Epithelial cell of esophagus (primary cell): ENCODE results near the gene RPL26.

Source experiments
- DNase-seq: peaks from one replicate; pipeline ENCODE4 v3.0.0; 2010; ENCODE audit warnings: low read depth
- H3K4me3 ChIP-seq: 2 replicates; pipeline ENCODE4 v1.5.1; 2011; ENCODE audit warnings: mild to moderate bottlenecking, low read length, control low read depth
- CTCF ChIP-seq: IDR thresholded peaks from 2 replicates; pipeline ENCODE4 v1.5.1; 2011; ENCODE audit warnings: low read depth, mild to moderate bottlenecking, low read length, control low read depth, inconsistent platforms; ENCODE audit not compliant: insufficient read depth; ENCODE audit errors: missing control alignments

The RPL26 gene

GRCh38 chr17:8332128-8332527 lies 50.9 kb downstream of the RPL26 start:
- H3K4me3 ChIP-seq = no peak overlapping the region
- no peak for DNase-seq
- TF ChIP-seq CTCF = no peak
